ENCODE results near the gene PRDM15.

The PRDM15 gene

DNA sequence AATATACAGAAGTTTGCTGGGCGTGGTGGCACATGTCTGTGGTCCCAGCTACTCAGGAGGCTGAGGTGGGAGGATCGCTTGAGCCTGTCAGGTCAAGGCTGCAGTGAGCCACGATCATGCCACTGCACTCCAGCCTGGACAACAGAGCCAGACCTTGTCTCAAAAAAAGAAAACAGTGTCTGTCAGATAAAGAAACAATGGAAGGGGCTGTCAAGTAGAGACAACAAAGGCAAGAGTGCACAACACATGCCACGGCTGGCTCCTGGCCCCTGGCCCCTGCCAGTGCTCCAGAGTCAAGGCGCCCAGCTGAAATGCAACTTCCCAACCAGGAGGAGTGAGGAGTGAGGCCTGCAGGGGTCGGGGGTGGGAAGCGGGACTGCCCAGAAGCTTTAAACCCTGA lies 32.6 kb downstream of the PRDM15 start:
- TF ChIP-seq, protein P1, sequence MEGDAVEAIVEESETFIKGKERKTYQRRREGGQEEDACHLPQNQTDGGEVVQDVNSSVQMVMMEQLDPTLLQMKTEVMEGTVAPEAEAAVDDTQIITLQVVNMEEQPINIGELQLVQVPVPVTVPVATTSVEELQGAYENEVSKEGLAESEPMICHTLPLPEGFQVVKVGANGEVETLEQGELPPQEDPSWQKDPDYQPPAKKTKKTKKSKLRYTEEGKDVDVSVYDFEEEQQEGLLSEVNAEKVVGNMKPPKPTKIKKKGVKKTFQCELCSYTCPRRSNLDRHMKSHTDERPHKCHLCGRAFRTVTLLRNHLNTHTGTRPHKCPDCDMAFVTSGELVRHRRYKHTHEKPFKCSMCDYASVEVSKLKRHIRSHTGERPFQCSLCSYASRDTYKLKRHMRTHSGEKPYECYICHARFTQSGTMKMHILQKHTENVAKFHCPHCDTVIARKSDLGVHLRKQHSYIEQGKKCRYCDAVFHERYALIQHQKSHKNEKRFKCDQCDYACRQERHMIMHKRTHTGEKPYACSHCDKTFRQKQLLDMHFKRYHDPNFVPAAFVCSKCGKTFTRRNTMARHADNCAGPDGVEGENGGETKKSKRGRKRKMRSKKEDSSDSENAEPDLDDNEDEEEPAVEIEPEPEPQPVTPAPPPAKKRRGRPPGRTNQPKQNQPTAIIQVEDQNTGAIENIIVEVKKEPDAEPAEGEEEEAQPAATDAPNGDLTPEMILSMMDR (IDR thresholded peaks at IDR 0.05; ENCODE audit: unreplicated experiment in 3 of 3), result no peak
- H3K4me1 Mint-ChIP-seq, result no peaks in the 10 kb centered on the region

DNA sequence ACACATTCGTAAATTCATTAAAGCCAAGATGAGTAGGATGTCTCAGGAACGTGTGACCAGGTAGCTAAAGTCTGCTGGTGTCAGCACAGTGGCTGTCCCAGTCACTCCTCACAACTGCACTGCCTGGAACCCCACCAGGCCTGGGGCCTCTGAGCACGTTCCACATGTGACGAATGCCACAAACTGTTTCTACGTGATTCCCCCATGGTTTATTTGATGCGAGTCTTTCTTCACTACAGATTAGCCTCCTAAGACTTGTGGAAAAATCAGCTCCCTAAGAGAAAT lies 33.2 kb downstream of the PRDM15 start:
- Mint-ChIP-seq H3K27ac (no peak overlapping the region), H3K36me3 (ENCODE audit: low read depth) (peaks cover 30% of the 10 kb centered on the region), H3K4me1 (no peaks in the 10 kb centered on the region), H3K4me3 (no peak overlapping the region), H3K27me3 (ENCODE audit: low read depth) (no peaks in the 10 kb centered on the region), H3K9me3 (peaks cover 12% of the 10 kb centered on the region)
- TF ChIP-seq, protein P1 (IDR thresholded peaks at IDR 0.05; ENCODE audit: unreplicated experiment in 3 of 3), result no peak

More for the DNA sequence above, 32.6 kb downstream of the PRDM15 start:
- Mint-ChIP-seq H3K36me3 (ENCODE audit: low read depth) (peaks cover 29% of the 10 kb centered on the region), H3K27ac (no peak overlapping the region), H3K9me3 (peaks cover 7% of the 10 kb centered on the region), H3K27me3 (ENCODE audit: low read depth) (no peaks in the 10 kb centered on the region), H3K4me3 (no peak overlapping the region)

DNA sequence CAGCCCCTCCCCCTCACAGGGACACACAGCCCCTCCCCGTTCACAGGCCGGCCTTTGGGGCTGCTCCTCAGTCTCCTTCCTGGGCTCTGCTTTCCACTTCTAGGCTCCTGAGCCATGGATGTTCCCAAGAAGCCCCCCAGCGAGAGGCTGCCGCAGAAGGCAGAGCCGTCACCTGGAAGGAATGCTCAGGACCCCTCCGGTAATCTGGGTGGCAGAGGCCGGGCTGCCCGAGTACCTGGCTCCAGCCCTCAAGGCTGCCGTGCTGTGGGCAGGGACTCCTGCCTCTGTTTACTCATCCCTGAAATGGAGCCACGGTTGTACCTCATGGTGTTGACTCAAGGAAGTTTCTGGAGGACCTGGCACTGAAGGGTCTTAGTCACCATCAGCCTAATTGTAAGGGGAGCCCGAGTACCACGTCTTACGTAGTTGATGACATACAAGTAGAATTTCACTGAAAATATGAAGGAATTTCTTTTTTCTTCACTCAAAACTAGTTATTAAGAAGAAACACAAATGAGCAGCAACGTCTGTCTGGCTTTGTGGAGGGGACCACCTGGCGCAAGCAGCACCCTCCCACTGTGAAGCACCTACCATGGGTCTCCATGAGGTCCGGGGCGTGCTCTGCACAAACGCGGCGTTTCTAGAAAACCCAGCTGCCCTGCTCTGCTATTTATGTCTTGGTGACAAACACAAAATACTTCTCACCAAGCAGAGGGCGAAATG lies 33.7 kb downstream of the PRDM15 start:
- Mint-ChIP-seq H3K9me3 (peaks cover 17% of the 10 kb centered on the region), H3K27ac (no peak overlapping the region), H3K36me3 (ENCODE audit: low read depth) (peaks cover 31% of the 10 kb centered on the region), H3K4me1 (no peaks in the 10 kb centered on the region), H3K27me3 (ENCODE audit: low read depth) (no peaks in the 10 kb centered on the region), H3K4me3 (no peak overlapping the region)
- TF ChIP-seq, protein P1 (IDR thresholded peaks at IDR 0.05; ENCODE audit: unreplicated experiment in 3 of 3), result no peak

DNA sequence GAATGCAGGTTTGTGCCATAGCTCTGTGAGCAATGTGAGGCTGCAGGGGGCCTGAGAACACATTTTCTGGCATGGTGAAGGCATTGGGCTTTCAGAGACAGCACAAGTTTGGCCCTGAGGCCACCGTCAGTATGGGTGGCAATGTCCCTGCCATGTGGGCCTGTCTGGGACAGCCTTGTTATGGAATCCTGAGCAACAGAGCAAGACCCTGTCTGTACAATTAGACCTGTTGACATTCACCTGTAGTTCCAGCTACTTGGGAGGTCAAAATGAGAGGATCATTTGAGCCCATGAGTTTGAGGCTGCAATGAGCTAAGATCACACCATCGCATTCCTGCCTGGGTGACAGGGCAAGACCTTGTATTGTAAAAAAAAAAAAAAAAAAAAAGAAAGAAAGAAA lies 35.6 kb downstream of the PRDM15 start:
- H3K27ac Mint-ChIP-seq, result no peak overlapping the region
- TF ChIP-seq, protein P1 (IDR thresholded peaks at IDR 0.05; ENCODE audit: unreplicated experiment in 3 of 3), result no peak
- no peak overlapping the region for H3K4me3 Mint-ChIP-seq
- H3K4me1 Mint-ChIP-seq, result no peaks in the 10 kb centered on the region
- H3K27me3 Mint-ChIP-seq (ENCODE audit: low read depth), result no peaks in the 10 kb centered on the region
- peaks cover 21% of the 10 kb centered on the region for H3K9me3 Mint-ChIP-seq
- H3K36me3 Mint-ChIP-seq (ENCODE audit: low read depth), result peaks cover 41% of the 10 kb centered on the region

DNA sequence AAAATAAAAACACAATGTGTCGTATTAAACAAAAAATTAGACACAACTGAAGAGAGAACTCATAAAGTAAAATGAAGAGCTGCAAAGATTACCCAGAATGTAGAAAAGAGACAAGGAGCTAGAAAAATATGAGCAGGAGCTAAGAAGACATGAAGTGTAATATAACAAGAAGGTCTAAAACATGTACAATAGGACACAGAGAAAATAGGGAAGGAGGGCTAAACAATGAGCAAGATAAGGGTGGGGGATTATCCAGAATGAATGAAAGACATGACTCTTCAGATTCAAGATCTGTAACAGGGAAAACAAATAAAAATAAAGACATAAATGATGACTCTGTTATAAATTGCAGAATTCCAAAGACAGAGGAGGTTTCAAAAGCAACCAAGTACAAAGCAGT lies 38.3 kb downstream of the PRDM15 start:
- Mint-ChIP-seq H3K4me3 (no peak overlapping the region), H3K4me1 (no peaks in the 10 kb centered on the region), H3K36me3 (ENCODE audit: low read depth) (peaks cover 63% of the 10 kb centered on the region), H3K27ac (no peak overlapping the region), H3K27me3 (ENCODE audit: low read depth) (no peaks in the 10 kb centered on the region), H3K9me3 (peaks cover 21% of the 10 kb centered on the region)
- TF ChIP-seq, protein P1 (IDR thresholded peaks at IDR 0.05; ENCODE audit: unreplicated experiment in 3 of 3), result no peak

DNA sequence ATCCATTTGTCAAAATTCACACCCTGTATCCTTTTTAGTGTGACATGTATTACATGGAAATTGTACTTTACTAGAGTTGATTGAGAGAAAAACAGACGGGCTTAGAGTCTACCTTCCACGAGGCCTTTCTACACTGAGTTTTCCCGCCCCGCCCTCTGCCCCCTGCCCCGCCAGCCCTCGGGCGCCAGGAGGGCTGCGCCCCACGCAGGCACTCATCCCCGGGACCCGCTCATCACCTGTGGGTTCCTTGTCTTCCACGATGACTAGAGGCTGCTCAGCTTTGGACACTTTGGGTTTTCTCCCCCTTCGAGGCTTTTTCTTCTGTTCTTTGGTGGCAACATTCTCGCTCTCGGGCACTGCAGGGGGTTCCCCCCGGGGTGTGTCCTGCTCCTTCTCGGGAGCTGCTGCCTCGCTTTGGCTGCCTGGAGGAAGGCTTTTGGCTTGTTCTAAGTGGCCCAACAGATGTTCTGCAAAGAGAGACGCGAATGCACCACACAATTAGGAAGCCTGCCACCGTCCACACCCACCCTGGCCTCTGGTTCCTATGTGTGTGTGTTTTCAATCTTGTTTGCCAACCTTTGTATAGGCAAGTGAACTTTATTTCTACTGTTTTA lies 39.6 kb downstream of the PRDM15 start:
- H3K27me3 Mint-ChIP-seq (ENCODE audit: low read depth), result no peaks in the 10 kb centered on the region
- no peak overlapping the region for H3K27ac Mint-ChIP-seq
- H3K4me3 Mint-ChIP-seq, result no peak overlapping the region
- H3K36me3 Mint-ChIP-seq (ENCODE audit: low read depth), result peaks cover 68% of the 10 kb centered on the region
- no peaks in the 10 kb centered on the region for H3K4me1 Mint-ChIP-seq
- H3K9me3 Mint-ChIP-seq, result peaks cover 21% of the 10 kb centered on the region
- TF ChIP-seq, protein P1 (IDR thresholded peaks at IDR 0.05; ENCODE audit: unreplicated experiment in 3 of 3), result no peak

All from nephron (organoid).